Endothelial cell of umbilical vein (primary cell): Measurements from ENCODE around the gene CACNA2D3. TPM values are rescaled to one million over a fixed set of nuclear protein-coding genes. Genes with fewer than 3 reads are reported as not detected.

ENCODE experiments used
- BruUV-seq: library from RNA; stranded (reverse); fragments of 400-500 nt; replicated peaks from 2 replicates; lab custom pipeline; 2021; lab: Mats Ljungman, UMichigan
- CTCF ChIA-PET: fragments of 300-600, 350-600 bp; sonication (Branson Sonifier 250); formaldehyde crosslinking; loops from one replicate; lab custom pipeline; 2021; ENCODE audit warnings: antibody characterized with exemption, inconsistent platforms; lab: Charles Lee
- POLR2A ChIA-PET: fragments of 300-600, 350-600 bp; sonication (Branson Sonifier 250); formaldehyde crosslinking; loops from one replicate; lab custom pipeline; 2021; ENCODE audit warnings: antibody characterized with exemption, inconsistent platforms; lab: Charles Lee
- DNase-seq: peaks from one replicate; pipeline ENCODE4 v3.0.0-alpha.2; 2011; ENCODE audit warnings: low read depth, low spot score
- FAIRE-seq: peaks from 2 replicates; lab custom pipeline; 2011; peaks lifted over from hg19 to GRCh38; lab: Jason Lieb, UNC
- H2AFZ ChIP-seq: 2 replicates; pipeline ENCODE4 v1.6.0; 2012; ENCODE audit warnings: low read depth, low read length, control low read depth, inconsistent platforms
- H3K27ac ChIP-seq: 2 replicates; pipeline ENCODE4 v1.5.1; 2011; ENCODE audit warnings: low read depth, mild to moderate bottlenecking, control low read depth, low read length, moderate library complexity; ENCODE audit not compliant: insufficient read depth
- H3K27me3 ChIP-seq, 2 experiments: 2 replicates each; pipeline versions ENCODE4 v1.6.0 to v1.6.1; 2011; ENCODE audit warnings: low read length in 2 of 2, mixed read lengths in 1 of 2; ENCODE audit not compliant: control insufficient read depth in 2 of 2, insufficient read depth in 2 of 2
- H3K36me3 ChIP-seq, 2 experiments: 2 replicates in 1 of 2; 3 replicates in 1 of 2; pipeline ENCODE4 v1.5.1; 2011; ENCODE audit warnings: low read length in 2 of 2, mild to moderate bottlenecking in 1 of 2, moderate library complexity in 1 of 2; ENCODE audit not compliant: control insufficient read depth in 2 of 2, insufficient read depth in 2 of 2; ENCODE audit errors: extremely low read depth in 1 of 2
- H3K4me1 ChIP-seq: 3 replicates; pipeline ENCODE4 v1.5.1; 2011; ENCODE audit warnings: mild to moderate bottlenecking, low read length; ENCODE audit not compliant: control insufficient read depth, insufficient read depth; ENCODE audit errors: extremely low read depth
- H3K4me2 ChIP-seq: 2 replicates; pipeline ENCODE4 v1.6.1; 2011; ENCODE audit warnings: low read length, control low read depth, mixed read lengths; ENCODE audit not compliant: insufficient read depth
- H3K4me3 ChIP-seq, 3 experiments: fragments of 200-600 bp in 1 of 3; sonication (generic), shearing (Covaris generic) in 1 of 3; replicated peaks in 1 of 3; 2 replicates each; pipeline ENCODE4 v1.5.1; 2011 to 2016; ENCODE audit warnings: control low read depth in 3 of 3, low read length in 3 of 3, mild to moderate bottlenecking in 2 of 3, inconsistent platforms in 1 of 3, low read depth in 1 of 3, moderate library complexity in 1 of 3; ENCODE audit not compliant: insufficient read depth in 1 of 3
- H3K79me2 ChIP-seq: 2 replicates; pipeline ENCODE4 v1.6.0; 2012; ENCODE audit warnings: low read length, inconsistent platforms; ENCODE audit not compliant: control insufficient read depth, insufficient read depth
- H3K9ac ChIP-seq: replicated peaks from 2 replicates; pipeline ENCODE3; 2011; ENCODE audit warnings: low read length, control low read depth; ENCODE audit not compliant: insufficient read depth; ENCODE audit errors: extremely low read depth
- H3K9me1 ChIP-seq: replicated peaks from 3 replicates; pipeline ENCODE4 v1.6.0; 2011; ENCODE audit warnings: mild to moderate bottlenecking, low read length; ENCODE audit not compliant: control insufficient read depth, insufficient read depth; ENCODE audit errors: extremely low read depth
- H3K9me3 ChIP-seq: replicated peaks from 2 replicates; pipeline ENCODE4 v1.5.1; 2012; ENCODE audit warnings: low read length, inconsistent platforms; ENCODE audit not compliant: control insufficient read depth, insufficient read depth
- H4K20me1 ChIP-seq: replicated peaks from 2 replicates; pipeline ENCODE3; 2011; ENCODE audit warnings: mild to moderate bottlenecking, low read length; ENCODE audit not compliant: control insufficient read depth, insufficient read depth; ENCODE audit errors: extremely low read depth
- EZH2 ChIP-seq: IDR thresholded peaks from 2 replicates; pipeline ENCODE4 v1.6.1; 2012; ENCODE audit warnings: borderline replicate concordance, low read depth, mild to moderate bottlenecking, moderate library complexity, low read length, inconsistent platforms; ENCODE audit not compliant: severe bottlenecking
- FOS ChIP-seq: IDR thresholded peaks from 2 replicates; pipeline ENCODE4 v1.6.1; 2011; ENCODE audit warnings: mild to moderate bottlenecking, low read length, moderate library complexity, borderline replicate concordance; ENCODE audit not compliant: insufficient read depth
- GATA2 ChIP-seq: IDR thresholded peaks from 2 replicates; pipeline ENCODE4 v1.7.0; 2011; ENCODE audit warnings: low read depth, mild to moderate bottlenecking, moderate library complexity, mixed read lengths, low read length; ENCODE audit not compliant: insufficient read length, insufficient read depth
- JUN ChIP-seq: IDR thresholded peaks from 2 replicates; pipeline ENCODE4 v1.6.1; 2011; ENCODE audit warnings: borderline replicate concordance, low read depth; ENCODE audit not compliant: insufficient read length, insufficient read depth
- MAX ChIP-seq: IDR thresholded peaks from 2 replicates; pipeline ENCODE4 v1.6.1; 2011; ENCODE audit not compliant: insufficient read depth, insufficient read length
- MYC ChIP-seq: IDR thresholded peaks from one replicate; pipeline ENCODE4 v1.6.1; 2011; ENCODE audit warnings: mild to moderate bottlenecking, low read depth, low read length
- POLR2A ChIP-seq: IDR thresholded peaks from 2 replicates; pipeline ENCODE4 v1.6.1; 2012; ENCODE audit warnings: low read depth, mild to moderate bottlenecking, control low read depth, low read length
- POLR2AphosphoS5 ChIP-seq: IDR thresholded peaks from 2 replicates; pipeline ENCODE4 v1.6.1; 2012; ENCODE audit warnings: low read depth, mild to moderate bottlenecking, control low read depth, low read length, moderate library complexity; ENCODE audit not compliant: insufficient read depth
- dilution Hi-C: fragments of 300-500 bp; cut with MboI; formaldehyde crosslinking; loops from one replicate; pipeline ENCODE4 v1.15.0; 2019; ENCODE audit warnings: low sequenced_read_pairs; ENCODE audit not compliant: extremely low pct_ligation_motif_present
- intact Hi-C: fragments of 100-400 bp; cut with micrococcal nuclease; formaldehyde crosslinking; loops from one replicate; pipeline ENCODE4 v1.10.0; 2022
- polyA plus RNA-seq, 4 experiments: library from polyadenylated mRNA; depleted of rRNA in 3 of 4; stranded (reverse) in 3 of 4; unstranded in 1 of 4; fragments of >200 nt; gene quantifications; 2 replicates each; pipeline versions ENCODE4 v1.2.1 to v1.2.3, GENCODE V29; 2011 to 2012; ENCODE audit warnings: missing spikeins in 1 of 4
- total RNA-seq: library from RNA; stranded (reverse); gene quantifications from 2 replicates; pipeline ENCODE4 v1.2.3, GENCODE V29; 2021
- TF ChIP-seq, protein P1 (sequence below), 2 donors: IDR thresholded peaks; 1 replicate in 1 of 2; 2 replicates in 1 of 2; pipeline ENCODE4 v1.5.1; 2011; ENCODE audit warnings: low read length in 2 of 2, mild to moderate bottlenecking in 2 of 2, moderate library complexity in 2 of 2, control low read depth in 1 of 2, inconsistent platforms in 1 of 2, low read depth in 1 of 2; ENCODE audit not compliant: insufficient read depth in 1 of 2; ENCODE audit errors: extremely low read depth in 1 of 2

Gene CACNA2D3
- total and polyA plus RNA-seq, 2 donors (not counting 3 experiments of a cell fraction or from before 2014, with no cell fraction given): not detected

DNA sequence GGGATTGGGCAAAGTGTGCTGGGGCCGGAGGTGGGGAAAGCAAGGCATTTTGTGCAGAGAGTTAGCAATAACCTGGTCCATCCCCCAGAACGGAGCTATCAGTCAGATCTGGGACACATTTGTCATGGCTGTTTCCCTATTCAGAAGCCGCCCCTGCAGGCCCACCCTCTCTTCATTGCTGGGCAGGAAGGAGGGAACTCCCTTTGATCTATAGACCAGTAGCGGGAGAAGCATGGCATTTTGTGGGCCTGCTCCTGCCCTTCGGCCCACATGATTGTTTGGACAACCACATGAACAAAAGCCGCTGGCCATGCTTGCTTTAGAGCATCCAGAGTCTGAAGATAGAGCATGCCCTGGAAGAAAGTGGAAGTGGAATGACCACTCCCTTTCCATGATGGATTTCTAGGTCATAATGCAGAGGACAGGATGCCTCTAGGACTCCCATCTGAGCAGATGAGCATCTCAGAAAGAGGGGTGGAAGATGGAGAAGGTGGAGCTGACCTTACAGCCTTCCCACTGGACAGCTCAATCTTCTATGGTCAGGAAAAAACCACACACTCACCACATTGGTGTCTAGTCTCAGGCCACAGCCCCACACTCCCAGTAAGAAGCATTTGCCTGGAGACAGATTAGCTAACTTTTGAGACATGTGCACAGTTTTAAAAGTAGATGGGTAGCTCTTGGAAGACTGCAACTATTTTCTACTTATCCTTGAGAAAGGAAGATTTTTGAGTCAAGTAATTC lies 817.4 kb downstream of the CACNA2D3 start:
- intact Hi-C loops: no loop called here

More for the DNA sequence above, 817.4 kb downstream of the CACNA2D3 start:
- DNase-seq (no peak), FAIRE-seq (no peak)
- BruUV-seq: no TSS peak
- Histone ChIP-seq H3K9me1 (no peaks in the 10 kb centered on the region), H3K9ac (no peak overlapping the region), H4K20me1 (no peaks in the 10 kb centered on the region), H3K27ac (no peak overlapping the region), H2AFZ (no peak overlapping the region), H3K36me3 (no peaks in the 10 kb centered on the region), H3K4me2 (no peak overlapping the region), H3K9me3 (peaks cover 3% of the 10 kb centered on the region), H3K4me3 (no peak overlapping the region), H3K4me1 (no peaks in the 10 kb centered on the region), H3K27me3 (no peaks in the 10 kb centered on the region), H3K79me2 (no peaks in the 10 kb centered on the region)
- dilution Hi-C loops: no loop called here
- TF ChIP-seq JUN (no peak), MYC (no peak), EZH2 (no peak), POLR2A (no peak), MAX (no peak), FOS (no peak), GATA2 (no peak), POLR2AphosphoS5 (no peak)
- TF ChIP-seq, protein P1, sequence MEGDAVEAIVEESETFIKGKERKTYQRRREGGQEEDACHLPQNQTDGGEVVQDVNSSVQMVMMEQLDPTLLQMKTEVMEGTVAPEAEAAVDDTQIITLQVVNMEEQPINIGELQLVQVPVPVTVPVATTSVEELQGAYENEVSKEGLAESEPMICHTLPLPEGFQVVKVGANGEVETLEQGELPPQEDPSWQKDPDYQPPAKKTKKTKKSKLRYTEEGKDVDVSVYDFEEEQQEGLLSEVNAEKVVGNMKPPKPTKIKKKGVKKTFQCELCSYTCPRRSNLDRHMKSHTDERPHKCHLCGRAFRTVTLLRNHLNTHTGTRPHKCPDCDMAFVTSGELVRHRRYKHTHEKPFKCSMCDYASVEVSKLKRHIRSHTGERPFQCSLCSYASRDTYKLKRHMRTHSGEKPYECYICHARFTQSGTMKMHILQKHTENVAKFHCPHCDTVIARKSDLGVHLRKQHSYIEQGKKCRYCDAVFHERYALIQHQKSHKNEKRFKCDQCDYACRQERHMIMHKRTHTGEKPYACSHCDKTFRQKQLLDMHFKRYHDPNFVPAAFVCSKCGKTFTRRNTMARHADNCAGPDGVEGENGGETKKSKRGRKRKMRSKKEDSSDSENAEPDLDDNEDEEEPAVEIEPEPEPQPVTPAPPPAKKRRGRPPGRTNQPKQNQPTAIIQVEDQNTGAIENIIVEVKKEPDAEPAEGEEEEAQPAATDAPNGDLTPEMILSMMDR (IDR thresholded peaks at IDR 0.05; ENCODE audit: extremely low read depth in 1 of 2, insufficient read depth in 1 of 2, low read depth in 1 of 2, low read length in 2 of 2): no peak
- ChIA-PET CTCF (no interaction called here), POLR2A (no interaction called here)
